ENCODE measurements around the gene DENND5B.

DNA sequence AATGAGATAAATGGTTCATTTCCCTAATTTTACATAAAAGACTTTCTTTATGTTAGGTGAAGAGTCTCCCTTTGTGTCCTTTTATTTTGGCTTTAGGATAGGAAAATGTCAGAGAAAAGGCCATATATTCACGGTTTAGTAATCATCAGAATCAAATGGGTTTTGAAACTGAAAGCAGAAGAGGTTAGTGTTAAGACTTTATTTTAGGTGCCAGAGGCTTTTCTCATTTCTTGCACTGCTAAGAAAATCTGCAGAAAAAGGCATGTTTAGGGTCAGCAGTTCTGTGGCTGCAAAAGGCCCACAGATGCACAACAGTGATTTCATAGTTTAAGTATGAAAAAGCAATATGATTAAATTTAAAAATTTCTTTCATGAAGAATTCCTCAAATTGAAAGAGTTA is 184.6 kb downstream of the DENND5B start:
- TF ChIP-seq POLR2A (IDR thresholded peaks at IDR 0.05; ENCODE audit: low read depth, low read length) (no peak), RAD21 (IDR thresholded peaks at IDR 0.05; ENCODE audit: low read length) (no peak), BHLHE40 (IDR thresholded peaks at IDR 0.05; ENCODE audit: low read depth, low read length) (no peak), CEBPB (IDR thresholded peaks at IDR 0.05; ENCODE audit: low read depth, low read length) (no peak), MXI1 (IDR thresholded peaks at IDR 0.05; ENCODE audit: borderline replicate concordance, low read depth, low read length) (no peak), RFX5 (IDR thresholded peaks at IDR 0.05; ENCODE audit: low read depth, low read length) (no peak)
- TF ChIP-seq, protein P1, sequence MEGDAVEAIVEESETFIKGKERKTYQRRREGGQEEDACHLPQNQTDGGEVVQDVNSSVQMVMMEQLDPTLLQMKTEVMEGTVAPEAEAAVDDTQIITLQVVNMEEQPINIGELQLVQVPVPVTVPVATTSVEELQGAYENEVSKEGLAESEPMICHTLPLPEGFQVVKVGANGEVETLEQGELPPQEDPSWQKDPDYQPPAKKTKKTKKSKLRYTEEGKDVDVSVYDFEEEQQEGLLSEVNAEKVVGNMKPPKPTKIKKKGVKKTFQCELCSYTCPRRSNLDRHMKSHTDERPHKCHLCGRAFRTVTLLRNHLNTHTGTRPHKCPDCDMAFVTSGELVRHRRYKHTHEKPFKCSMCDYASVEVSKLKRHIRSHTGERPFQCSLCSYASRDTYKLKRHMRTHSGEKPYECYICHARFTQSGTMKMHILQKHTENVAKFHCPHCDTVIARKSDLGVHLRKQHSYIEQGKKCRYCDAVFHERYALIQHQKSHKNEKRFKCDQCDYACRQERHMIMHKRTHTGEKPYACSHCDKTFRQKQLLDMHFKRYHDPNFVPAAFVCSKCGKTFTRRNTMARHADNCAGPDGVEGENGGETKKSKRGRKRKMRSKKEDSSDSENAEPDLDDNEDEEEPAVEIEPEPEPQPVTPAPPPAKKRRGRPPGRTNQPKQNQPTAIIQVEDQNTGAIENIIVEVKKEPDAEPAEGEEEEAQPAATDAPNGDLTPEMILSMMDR (conservative IDR thresholded peaks at IDR 0.05; ENCODE audit: low read depth, low read length) = no peak
- TF ChIP-seq, protein P2, sequence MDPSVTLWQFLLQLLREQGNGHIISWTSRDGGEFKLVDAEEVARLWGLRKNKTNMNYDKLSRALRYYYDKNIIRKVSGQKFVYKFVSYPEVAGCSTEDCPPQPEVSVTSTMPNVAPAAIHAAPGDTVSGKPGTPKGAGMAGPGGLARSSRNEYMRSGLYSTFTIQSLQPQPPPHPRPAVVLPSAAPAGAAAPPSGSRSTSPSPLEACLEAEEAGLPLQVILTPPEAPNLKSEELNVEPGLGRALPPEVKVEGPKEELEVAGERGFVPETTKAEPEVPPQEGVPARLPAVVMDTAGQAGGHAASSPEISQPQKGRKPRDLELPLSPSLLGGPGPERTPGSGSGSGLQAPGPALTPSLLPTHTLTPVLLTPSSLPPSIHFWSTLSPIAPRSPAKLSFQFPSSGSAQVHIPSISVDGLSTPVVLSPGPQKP (IDR thresholded peaks at IDR 0.05; ENCODE audit: borderline replicate concordance, low read depth, low read length) = no peak
- TF ChIP-seq, protein P3, sequence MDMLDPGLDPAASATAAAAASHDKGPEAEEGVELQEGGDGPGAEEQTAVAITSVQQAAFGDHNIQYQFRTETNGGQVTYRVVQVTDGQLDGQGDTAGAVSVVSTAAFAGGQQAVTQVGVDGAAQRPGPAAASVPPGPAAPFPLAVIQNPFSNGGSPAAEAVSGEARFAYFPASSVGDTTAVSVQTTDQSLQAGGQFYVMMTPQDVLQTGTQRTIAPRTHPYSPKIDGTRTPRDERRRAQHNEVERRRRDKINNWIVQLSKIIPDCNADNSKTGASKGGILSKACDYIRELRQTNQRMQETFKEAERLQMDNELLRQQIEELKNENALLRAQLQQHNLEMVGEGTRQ (IDR thresholded peaks at IDR 0.05; ENCODE audit: low read depth, low read length) = no peak

All from IMR-90 (cell line).